Adipocyte (in vitro differentiated cells): ENCODE data around the gene FBP1.
"Not testable (repeated sequence)": the region's sequence is repeated elsewhere in the genome, so short reads cannot be mapped to it uniquely, and the experiment has no call there.

Source experiments
- DNase-seq: peaks from one replicate; pipeline ENCODE4 v3.0.0-alpha.2; 2015; ENCODE audit warnings: low read depth
- H3K27me3 ChIP-seq: replicated peaks from 2 replicates; pipeline ENCODE4 v1.7.0; 2013; ENCODE audit warnings: mild to moderate bottlenecking, low read length, moderate library complexity; ENCODE audit not compliant: control insufficient read depth, insufficient read depth
- H3K36me3 ChIP-seq: 2 replicates; pipeline ENCODE4 v1.7.0; 2013; ENCODE audit warnings: low read length, mild to moderate bottlenecking, moderate library complexity; ENCODE audit not compliant: control insufficient read depth, insufficient read depth, severe bottlenecking
- H3K4me1 ChIP-seq: 2 replicates; pipeline ENCODE4 v1.7.0; 2013; ENCODE audit warnings: mild to moderate bottlenecking, low read length, moderate library complexity; ENCODE audit not compliant: control insufficient read depth, insufficient read depth
- H3K4me3 ChIP-seq: 2 replicates; pipeline ENCODE4 v1.7.0; 2013; ENCODE audit warnings: mild to moderate bottlenecking, low read length, moderate library complexity
- H3K9ac ChIP-seq: 2 replicates; pipeline ENCODE4 v1.7.0; 2013; ENCODE audit warnings: mild to moderate bottlenecking, low read length, moderate library complexity
- H3K9me3 ChIP-seq: 2 replicates; pipeline ENCODE4 v1.7.0; 2013; ENCODE audit warnings: mild to moderate bottlenecking, low read length, moderate library complexity; ENCODE audit not compliant: control insufficient read depth

Gene FBP1

GRCh38 chr9:94593459-94594345 is 45.6 kb downstream of the FBP1 start, which contains the start of gene FBP2:
FBP2 (minus strand) TSS chr9:94593824; CDS start chr9:94593726, 98 bp downstream.
- no peak for DNase-seq
- Histone ChIP-seq H3K9me3 (no peaks in the 10 kb centered on the region), H3K36me3 (no peaks in the 10 kb centered on the region), H3K4me3 (no peak within 1 kb of the TSS), H3K27me3 (peaks cover 16% of the 10 kb centered on the region), H3K4me1 (no peaks in the 10 kb centered on the region), H3K9ac (no peak within 1 kb of the TSS)

- H3K27me3 ChIP-seq, result peaks cover 16% of the 10 kb centered on the region
- not testable (repeated sequence) for DNase-seq, H3K4me1 ChIP-seq, H3K9ac ChIP-seq, H3K9me3 ChIP-seq, H3K36me3 ChIP-seq, H3K4me3 ChIP-seq
Observed at GRCh38 chr9:94592683-94593082, 46.6 kb downstream of the FBP1 start.

DNA sequence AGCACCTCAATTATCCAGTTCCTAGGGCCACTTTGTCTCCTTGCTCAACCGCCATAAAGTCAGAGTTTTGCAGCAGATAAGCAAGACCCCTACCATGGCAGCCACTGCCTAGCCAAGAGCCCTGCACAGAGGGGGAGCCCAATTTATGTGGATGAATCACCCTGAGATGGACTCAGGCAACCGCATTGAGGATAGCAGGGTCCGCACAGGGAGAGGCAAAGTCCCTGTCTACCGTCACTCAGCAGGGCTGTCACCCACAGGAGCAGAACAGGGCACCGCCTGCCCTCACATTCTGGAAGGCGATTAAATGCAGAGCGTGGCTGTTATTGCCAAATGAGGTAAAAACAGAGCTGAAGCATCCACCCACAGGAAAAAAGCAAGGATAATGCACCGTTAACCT is 47.4 kb downstream of the FBP1 start:
- DNase-seq, result no peak

DNA sequence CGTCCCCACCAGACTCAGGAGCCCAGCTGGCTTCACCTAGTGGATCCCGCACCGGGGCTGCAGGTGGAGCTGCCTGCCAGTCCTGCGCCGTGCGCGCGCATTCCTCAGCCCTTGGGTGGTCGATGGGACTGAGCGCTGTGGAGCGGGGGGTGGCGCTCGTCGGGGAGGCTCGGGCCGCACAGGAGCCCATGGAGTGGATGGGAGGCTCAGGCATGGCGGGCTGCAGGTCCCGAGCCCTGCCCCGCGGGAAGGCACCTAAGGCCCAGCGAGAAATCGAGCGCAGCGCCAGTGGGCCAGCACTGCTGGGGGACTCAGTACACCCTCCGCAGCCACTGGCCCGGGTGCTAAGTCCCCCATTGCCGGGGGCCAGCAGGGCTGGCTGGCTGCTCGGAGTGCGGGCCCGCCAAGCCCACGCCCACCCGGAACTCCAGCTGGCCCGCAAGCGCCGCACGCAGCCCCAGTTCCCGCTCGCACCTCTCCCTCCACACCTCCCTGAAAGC is 48.2 kb downstream of the FBP1 start:
- DNase-seq, H3K9ac ChIP-seq, H3K4me3 ChIP-seq, H3K36me3 ChIP-seq, H3K4me1 ChIP-seq, H3K9me3 ChIP-seq: not testable (repeated sequence)
- H3K27me3 ChIP-seq, result peaks cover 16% of the 10 kb centered on the region

More for the DNA sequence above, 47.4 kb downstream of the FBP1 start:
- H3K4me3 ChIP-seq, result no peak overlapping the region
- H3K9me3 ChIP-seq, result no peaks in the 10 kb centered on the region
- H3K4me1 ChIP-seq, result peaks cover 5% of the 10 kb centered on the region
- H3K36me3 ChIP-seq, result no peaks in the 10 kb centered on the region
- peaks cover 16% of the 10 kb centered on the region for H3K27me3 ChIP-seq
- no peak overlapping the region for H3K9ac ChIP-seq

DNA sequence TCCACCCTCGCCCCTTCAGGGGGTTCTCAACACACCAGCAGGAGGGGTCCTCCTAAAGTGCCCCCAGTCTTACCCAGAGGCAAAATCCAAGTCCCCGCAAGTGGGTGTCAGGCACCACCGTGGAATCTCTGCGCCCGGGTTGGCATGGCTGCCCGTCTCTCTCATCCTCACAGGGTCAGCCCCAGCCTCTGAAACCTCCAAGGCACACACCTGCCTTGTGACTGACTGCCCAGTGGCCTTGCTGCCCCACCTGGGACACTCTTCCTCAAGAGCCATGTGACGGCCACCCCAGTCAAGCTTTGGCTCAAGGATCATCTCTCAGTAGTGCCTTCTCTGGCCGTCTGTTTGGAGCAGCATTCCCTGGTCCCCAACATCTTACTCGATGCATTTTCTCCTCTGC is 50.6 kb downstream of the FBP1 start:
- H3K27me3 ChIP-seq, result peaks cover 15% of the 10 kb centered on the region
- no peaks in the 10 kb centered on the region for H3K36me3 ChIP-seq
- DNase-seq, result no peak
- H3K4me1 ChIP-seq, result peaks cover 5% of the 10 kb centered on the region
- H3K4me3 ChIP-seq, result no peak overlapping the region
- no peaks in the 10 kb centered on the region for H3K9me3 ChIP-seq
- no peak overlapping the region for H3K9ac ChIP-seq

GRCh38 chr9:94586814-94587213 is 52.5 kb downstream of the FBP1 start:
- no peaks in the 10 kb centered on the region for H3K36me3 ChIP-seq
- no peak overlapping the region for H3K9ac ChIP-seq
- peak overlapping the region; percentile 3 for H3K4me3 ChIP-seq
- H3K4me1 ChIP-seq, result peaks cover 5% of the 10 kb centered on the region
- H3K9me3 ChIP-seq, result no peaks in the 10 kb centered on the region
- H3K27me3 ChIP-seq, result peaks cover 6% of the 10 kb centered on the region
- peak; percentile 37 for DNase-seq

DNA sequence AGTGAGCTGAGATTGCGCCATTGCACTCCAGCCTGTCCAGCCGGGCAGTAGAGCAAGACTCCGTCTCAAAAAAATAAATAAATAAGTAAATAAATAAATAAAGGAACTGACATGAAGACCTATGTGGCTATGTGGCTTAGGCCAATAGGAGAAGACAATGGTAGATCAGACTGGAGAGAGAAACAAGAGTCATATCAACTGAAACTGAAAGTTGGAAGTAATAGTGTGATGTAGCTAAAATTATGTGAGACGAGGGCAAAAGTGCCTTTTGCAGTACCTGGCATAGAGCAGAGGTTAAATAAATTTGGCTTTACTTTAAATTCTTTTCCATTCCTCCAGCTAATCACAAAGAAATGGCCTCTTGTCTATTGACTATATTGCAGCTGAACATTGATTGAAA is 53.0 kb downstream of the FBP1 start:
- H3K9ac ChIP-seq, result no peak overlapping the region
- H3K4me3 ChIP-seq, result peak overlapping the region; percentile 3
- H3K27me3 ChIP-seq, result peaks cover 3% of the 10 kb centered on the region
- no peaks in the 10 kb centered on the region for H3K36me3 ChIP-seq
- peaks cover 5% of the 10 kb centered on the region for H3K4me1 ChIP-seq
- no peaks in the 10 kb centered on the region for H3K9me3 ChIP-seq
- DNase-seq, result no peak

DNA sequence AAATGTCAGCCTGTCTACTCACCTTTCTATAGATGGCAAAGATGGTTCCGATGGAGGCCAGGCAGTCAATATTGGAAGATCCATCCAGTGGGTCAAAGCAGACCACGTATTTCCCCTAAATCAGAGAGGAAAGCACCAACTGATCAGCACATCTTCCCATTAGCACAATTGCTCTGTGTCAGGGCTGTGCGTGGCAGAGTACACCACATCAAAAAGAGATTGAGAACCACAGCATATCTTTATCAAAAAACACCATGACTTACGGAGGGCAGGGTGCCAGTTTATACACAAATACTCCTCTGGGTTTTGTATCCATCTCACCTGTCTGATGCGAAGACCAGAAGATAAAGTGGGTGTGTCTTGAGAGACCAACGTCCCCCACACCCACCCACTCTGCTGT is 54.8 kb downstream of the FBP1 start:
- no peaks in the 10 kb centered on the region for H3K9me3 ChIP-seq
- no peaks in the 10 kb centered on the region for H3K36me3 ChIP-seq
- H3K4me3 ChIP-seq, result no peak overlapping the region
- no peak overlapping the region for H3K9ac ChIP-seq
- H3K27me3 ChIP-seq, result peaks cover 3% of the 10 kb centered on the region
- H3K4me1 ChIP-seq, result peaks cover 5% of the 10 kb centered on the region
- no peak for DNase-seq

DNA sequence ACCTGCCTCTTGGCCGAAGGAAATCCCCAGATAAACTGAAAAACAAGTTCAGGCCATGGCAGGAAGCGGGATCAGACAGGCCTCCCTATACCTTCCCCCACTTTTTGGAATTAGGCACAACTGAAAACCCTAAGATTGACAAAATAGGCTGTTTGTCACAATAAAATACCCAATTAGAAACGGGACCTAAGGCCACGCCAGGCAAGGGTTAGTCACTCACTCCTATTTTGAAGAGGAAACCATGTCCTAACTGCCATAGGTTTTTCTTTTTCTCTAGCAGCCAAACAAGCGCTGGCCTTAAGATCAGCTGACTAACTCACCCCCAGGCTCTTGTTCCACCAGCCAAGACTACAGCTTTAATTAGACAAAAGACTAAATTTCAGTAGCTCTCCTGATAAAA is 57.6 kb downstream of the FBP1 start:
- H3K27me3 ChIP-seq, result peaks cover 3% of the 10 kb centered on the region
- H3K36me3 ChIP-seq, result no peaks in the 10 kb centered on the region
- no peaks in the 10 kb centered on the region for H3K4me1 ChIP-seq
- H3K9ac ChIP-seq, result no peak overlapping the region
- H3K4me3 ChIP-seq, result no peak overlapping the region
- no peaks in the 10 kb centered on the region for H3K9me3 ChIP-seq
- no peak for DNase-seq

DNA sequence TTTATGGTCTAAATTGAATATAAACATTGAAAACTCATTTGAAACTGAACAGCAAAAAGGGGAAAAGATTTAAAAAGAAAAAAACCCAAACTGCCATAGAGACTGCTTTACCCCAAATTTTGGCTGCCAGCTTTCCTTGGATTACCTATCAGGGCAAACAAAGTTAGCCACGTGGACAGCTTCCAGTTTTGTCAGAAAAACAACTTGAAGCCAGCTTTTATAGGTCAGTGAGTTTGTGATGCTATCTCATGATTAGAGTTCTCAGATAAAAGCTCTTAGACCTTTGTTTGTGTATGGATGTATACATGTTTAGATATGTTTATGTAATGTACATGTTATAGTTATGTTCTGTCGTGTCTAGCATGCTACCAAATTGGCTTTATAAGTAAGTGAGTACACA is 61.7 kb downstream of the FBP1 start:
- H3K36me3 ChIP-seq, result no peaks in the 10 kb centered on the region
- H3K27me3 ChIP-seq, result peaks cover 3% of the 10 kb centered on the region
- no peaks in the 10 kb centered on the region for H3K9me3 ChIP-seq
- no peak overlapping the region for H3K4me3 ChIP-seq
- no peak for DNase-seq
- H3K9ac ChIP-seq, result no peak overlapping the region
- no peaks in the 10 kb centered on the region for H3K4me1 ChIP-seq

DNA sequence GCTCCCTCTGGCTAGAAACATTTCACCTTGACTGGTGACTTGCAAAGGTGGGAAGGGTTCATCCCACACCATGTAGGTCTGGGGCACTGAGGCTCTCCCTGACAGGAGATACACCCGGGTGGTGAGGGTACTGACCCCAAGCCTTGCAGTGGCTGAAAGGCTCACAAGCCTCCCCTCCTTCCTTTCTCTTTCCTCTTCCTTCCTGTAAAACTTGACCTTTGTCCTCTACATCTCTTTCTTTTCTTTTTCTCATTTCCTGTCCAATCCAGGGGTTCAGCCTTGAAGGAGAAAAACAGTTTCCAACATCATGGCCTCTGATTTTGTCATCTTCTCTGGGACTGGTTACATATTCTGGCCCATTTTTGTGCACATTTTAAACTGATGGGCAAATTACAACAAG is 62.3 kb downstream of the FBP1 start:
- H3K4me1 ChIP-seq, result no peaks in the 10 kb centered on the region
- H3K9me3 ChIP-seq, result no peaks in the 10 kb centered on the region
- no peaks in the 10 kb centered on the region for H3K36me3 ChIP-seq
- H3K27me3 ChIP-seq, result peaks cover 8% of the 10 kb centered on the region
- H3K4me3 ChIP-seq, result no peak overlapping the region
- no peak overlapping the region for H3K9ac ChIP-seq
- no peak for DNase-seq
